H1 (cell line): ENCODE measurements around the gene CHST3. TPM values are rescaled to one million over a fixed set of nuclear protein-coding genes. Genes with fewer than 3 reads are reported as not detected.

Experiments
- CTCF ChIA-PET: fragments of 300-600 bp; sonication (Branson Sonifier 250); formaldehyde crosslinking; loops from one replicate; lab custom pipeline; 2021; ENCODE audit not compliant: partially characterized antibody; lab: Charles Lee
- POLR2A ChIA-PET: fragments of 300-600 bp; sonication (Branson Sonifier 250); formaldehyde crosslinking; loops from one replicate; lab custom pipeline; 2021; ENCODE audit warnings: inconsistent platforms; ENCODE audit not compliant: partially characterized antibody; lab: Charles Lee
- DNase-seq, 2 experiments: peaks; one replicate each; pipeline versions ENCODE4 v3.0.0 to v3.0.0-alpha.2; 2010 to 2022; ENCODE audit warnings: low spot score in 2 of 2, low read depth in 1 of 2, mixed read lengths in 1 of 2
- FAIRE-seq: peaks from 2 replicates; lab custom pipeline; 2011; peaks lifted over from hg19 to GRCh38; lab: Jason Lieb, UNC
- H2AFZ ChIP-seq: 2 replicates; pipeline ENCODE4 v1.8.1; 2012; ENCODE audit warnings: low read length, inconsistent platforms
- H2AK5ac ChIP-seq: 2 replicates; pipeline ENCODE4 v1.6.1; 2013; ENCODE audit warnings: low read depth, low read length
- H2BK120ac ChIP-seq: replicated peaks from 2 replicates; pipeline ENCODE3; 2013; ENCODE audit warnings: low read depth, low read length, inconsistent platforms
- H2BK12ac ChIP-seq: 2 replicates; pipeline ENCODE4 v1.6.1; 2013; ENCODE audit warnings: low read depth, low read length
- H2BK15ac ChIP-seq: 2 replicates; pipeline ENCODE4 v1.6.1; 2013; ENCODE audit warnings: low read length
- H2BK20ac ChIP-seq: 2 replicates; pipeline ENCODE4 v1.6.1; 2013; ENCODE audit warnings: low read length
- H2BK5ac ChIP-seq: 2 replicates; pipeline ENCODE4 v1.6.1; 2013; ENCODE audit warnings: low read depth, low read length
- H3K14ac ChIP-seq: 2 replicates; pipeline ENCODE4 v1.6.1; 2013; ENCODE audit warnings: inconsistent platforms; ENCODE audit not compliant: insufficient read length
- H3K18ac ChIP-seq: 2 replicates; pipeline ENCODE4 v1.6.1; 2013; ENCODE audit warnings: low read length; ENCODE audit errors: extremely low read depth
- H3K23ac ChIP-seq: 2 replicates; pipeline ENCODE4 v1.6.1; 2013; ENCODE audit warnings: inconsistent platforms; ENCODE audit not compliant: insufficient read length
- H3K23me2 ChIP-seq: 2 replicates; pipeline ENCODE4 v1.6.1; 2013; ENCODE audit warnings: low read depth, low read length
- H3K27ac ChIP-seq: 2 replicates; pipeline ENCODE4 v1.6.1; 2011; ENCODE audit warnings: low read depth, low read length, inconsistent platforms
- H3K27me3 ChIP-seq, 4 experiments: replicated peaks in 1 of 4; 1 replicate in 1 of 4; 2 replicates in 3 of 4; pipeline versions ENCODE4 v1.6.1 to v1.8.1; 2011 to 2013; ENCODE audit warnings: low read length in 3 of 4, mild to moderate bottlenecking in 3 of 4, inconsistent platforms in 2 of 4, mixed read lengths in 2 of 4, moderate library complexity in 1 of 4; ENCODE audit not compliant: control insufficient read depth in 3 of 4, insufficient read depth in 3 of 4; ENCODE audit errors: extremely low read depth in 1 of 4
- H3K36me3 ChIP-seq, 4 experiments: 2 replicates each; pipeline versions ENCODE4 v1.6.1 to v1.8.1; 2011 to 2013; ENCODE audit warnings: mild to moderate bottlenecking in 4 of 4, low read length in 3 of 4, moderate library complexity in 2 of 4, control low read depth in 1 of 4, inconsistent platforms in 1 of 4; ENCODE audit not compliant: insufficient read depth in 4 of 4, control insufficient read depth in 2 of 4
- H3K4ac ChIP-seq: replicated peaks from 2 replicates; pipeline ENCODE3; 2013; ENCODE audit warnings: low read length, low read depth, mixed read lengths, inconsistent platforms; ENCODE audit not compliant: insufficient read length
- H3K4me1 ChIP-seq, 4 experiments: replicated peaks in 1 of 4; 1 replicate in 1 of 4; 2 replicates in 3 of 4; pipeline versions ENCODE4 v1.6.1 to v1.8.1; 2011 to 2013; ENCODE audit warnings: low read length in 3 of 4, inconsistent platforms in 2 of 4, mixed read lengths in 1 of 4; ENCODE audit not compliant: insufficient read depth in 4 of 4, control insufficient read depth in 3 of 4
- H3K4me2 ChIP-seq, 2 experiments: 2 replicates each; pipeline versions ENCODE4 v1.6.1 to v1.8.1; 2011 to 2013; ENCODE audit warnings: low read depth in 2 of 2, low read length in 2 of 2, control low read depth in 1 of 2, inconsistent platforms in 1 of 2, mild to moderate bottlenecking in 1 of 2; ENCODE audit not compliant: insufficient read depth in 1 of 2
- H3K4me3 ChIP-seq, 4 experiments: fragments of 200-600, 300-600 bp in 1 of 4; sonication (generic), shearing (Covaris generic), sonication (Bioruptor Twin) in 1 of 4; 2 replicates each; pipeline versions ENCODE4 v1.5.1 to v1.8.1; 2011 to 2016; ENCODE audit warnings: low read length in 4 of 4, low read depth in 3 of 4, control low read depth in 2 of 4, inconsistent platforms in 2 of 4, mild to moderate bottlenecking in 2 of 4, mixed read lengths in 1 of 4, moderate library complexity in 1 of 4; ENCODE audit not compliant: insufficient read depth in 2 of 4; ENCODE audit errors: extremely low read depth in 1 of 4
- H3K56ac ChIP-seq: replicated peaks from 2 replicates; pipeline ENCODE3; 2013; ENCODE audit warnings: low read depth, mild to moderate bottlenecking, mixed read lengths, low read length, inconsistent platforms; ENCODE audit not compliant: insufficient read length
- H3K79me1 ChIP-seq: 2 replicates; pipeline ENCODE4 v1.6.1; 2013; ENCODE audit warnings: low read depth, low read length, control low read depth
- H3K79me2 ChIP-seq, 2 experiments: 2 replicates each; pipeline versions ENCODE4 v1.6.1 to v1.8.1; 2012 to 2013; ENCODE audit warnings: low read length in 2 of 2, mild to moderate bottlenecking in 2 of 2, inconsistent platforms in 1 of 2; ENCODE audit not compliant: insufficient read depth in 2 of 2, control insufficient read depth in 1 of 2
- H3K9ac ChIP-seq, 4 experiments: replicated peaks in 1 of 4; 1 replicate in 1 of 4; 2 replicates in 3 of 4; pipeline versions ENCODE4 v1.6.1 to v1.8.1; 2011 to 2013; ENCODE audit warnings: low read depth in 3 of 4, low read length in 3 of 4, control low read depth in 2 of 4, mild to moderate bottlenecking in 2 of 4, moderate library complexity in 2 of 4, inconsistent platforms in 1 of 4; ENCODE audit errors: extremely low read depth in 1 of 4
- H3K9me3 ChIP-seq, 2 experiments: 2 replicates each; pipeline versions ENCODE4 v1.6.1 to v1.8.1; 2012 to 2013; ENCODE audit warnings: mild to moderate bottlenecking in 2 of 2, moderate library complexity in 2 of 2, control low read depth in 1 of 2, inconsistent platforms in 1 of 2, low read depth in 1 of 2, low read length in 1 of 2, mixed read lengths in 1 of 2; ENCODE audit not compliant: insufficient read depth in 2 of 2
- H4K20me1 ChIP-seq, 2 experiments: replicated peaks in 1 of 2; 2 replicates each; pipeline versions ENCODE3 to v1.8.1; 2011 to 2013; ENCODE audit warnings: inconsistent platforms in 2 of 2, low read length in 2 of 2, mild to moderate bottlenecking in 1 of 2; ENCODE audit not compliant: insufficient read depth in 2 of 2, control insufficient read depth in 1 of 2
- H4K5ac ChIP-seq: 2 replicates; pipeline ENCODE4 v1.6.1; 2013; ENCODE audit warnings: low read length, low read depth, mixed read lengths, inconsistent platforms; ENCODE audit not compliant: insufficient read length
- H4K8ac ChIP-seq: 2 replicates; pipeline ENCODE4 v1.8.0; 2013; ENCODE audit warnings: mild to moderate bottlenecking, moderate library complexity, low read length, inconsistent platforms; ENCODE audit not compliant: insufficient read depth; ENCODE audit errors: extremely low read depth
- H4K91ac ChIP-seq: replicated peaks from 2 replicates; pipeline ENCODE3; 2013; ENCODE audit warnings: low read length, mixed read lengths, inconsistent platforms; ENCODE audit not compliant: insufficient read length
- CTCF ChIP-seq, 3 experiments: IDR thresholded peaks; 1 replicate in 2 of 3; 2 replicates in 1 of 3; pipeline versions ENCODE4 v1.5.1 to v1.6.1; 2011; ENCODE audit warnings: low read length in 3 of 3, mild to moderate bottlenecking in 3 of 3, inconsistent platforms in 2 of 3, low read depth in 1 of 3, moderate library complexity in 1 of 3; ENCODE audit not compliant: insufficient read depth in 1 of 3; ENCODE audit errors: control extremely low read depth in 1 of 3
- EGR1 ChIP-seq: IDR thresholded peaks from 2 replicates; pipeline ENCODE4 v1.6.1; 2011; ENCODE audit warnings: low read depth, low read length, borderline replicate concordance
- RAD21 ChIP-seq, 2 experiments: IDR thresholded peaks in 1 of 2; conservative IDR thresholded peaks in 1 of 2; 2 replicates each; pipeline ENCODE4 v1.6.1; 2011; ENCODE audit warnings: low read depth in 2 of 2, low read length in 2 of 2, improper control_type of control experiment in 1 of 2, inconsistent platforms in 1 of 2, mild to moderate bottlenecking in 1 of 2, moderate library complexity in 1 of 2
- SIX5 ChIP-seq: IDR thresholded peaks from 2 replicates; pipeline ENCODE4 v1.6.1; 2011; ENCODE audit warnings: mild to moderate bottlenecking, low read depth, low read length
- WGBS, 2 experiments: shearing (Covaris generic) in 1 of 2; methylation state at CpG; one replicate each; pipeline versions ENCODE4 v1.1.6 to v1.1.7; 2013 to 2015; ENCODE audit warnings: low lambda C conversion rate in 2 of 2, mixed read lengths in 2 of 2, inconsistent platforms in 1 of 2, low coverage in 1 of 2, missing lambda C conversion rate in 1 of 2; ENCODE audit not compliant: insufficient replicate concordance in 2 of 2, insufficient coverage in 1 of 2, insufficient read length in 1 of 2; ENCODE audit errors: extremely low coverage in 1 of 2, missing lambda C conversion rate in 1 of 2; 5-methylcytosine and 5-hydroxymethylcytosine counted together
- polyA plus RNA-seq, 7 experiments: library from polyadenylated mRNA; depleted of rRNA in 3 of 7; stranded (reverse) in 5 of 7; unstranded in 2 of 7; fragments of >200 nt in 5 of 7; fragments of 200-250 nt in 2 of 7; gene quantifications; 1 replicate in 5 of 7; 2 replicates in 1 of 7; 4 replicates in 1 of 7; pipeline versions ENCODE4 v1.2.1 to v1.2.3, GENCODE V29; 2011 to 2013; ENCODE audit warnings: missing spikeins in 2 of 7, mixed read lengths in 2 of 7
- total RNA-seq: library from RNA; stranded (reverse); fragmentation: NEBNext Ultra II Directional; extraction: Animal tissue kit (Norgen Biotek cat#: 25700); gene quantifications from 2 replicates; pipeline ENCODE4 v1.2.1, GENCODE V29; 2021

CHST3 gene
- total and polyA plus RNA-seq, 2 of the 8 experiments (the other 6 are each of a cell fraction or from before 2014, with no cell fraction given) = 2.0 to 5.8 TPM

- WGBS, 2 experiments = 74% methylated on average over 7 of the region's 7 CpGs; no CpG with 5 or more reads in 1 of the 2 experiments
- no peak overlapping the region for H3K4me2 ChIP-seq
- H3K36me3 ChIP-seq = no peaks in the 10 kb centered on the region
- H2BK5ac ChIP-seq = no peak overlapping the region
- H2BK15ac ChIP-seq = no peak overlapping the region
- no peak overlapping the region for H3K14ac ChIP-seq
- H3K23ac ChIP-seq = no peak overlapping the region
- no peak overlapping the region; the same call in 1 of the 2 replicates for H4K8ac ChIP-seq
- no peak overlapping the region for H3K4me3 ChIP-seq
- no peak overlapping the region for H2AK5ac ChIP-seq
- POLR2A ChIA-PET = no interaction called here
- TF ChIP-seq SIX5 (no peak), EGR1 (no peak), RAD21 (IDR thresholded peaks at IDR 0.05 in 1 of 2, conservative IDR thresholded peaks at IDR 0.05 in 1 of 2; ENCODE audit: low read depth in 2 of 2, low read length in 2 of 2) (peak; percentile 2 to 43; a peak in 2 of 4 replicates), CTCF (IDR thresholded peaks at IDR 0.05; ENCODE audit: control extremely low read depth in 1 of 3, insufficient read depth in 1 of 3, low read depth in 1 of 3, low read length in 3 of 3) (peak; percentile 31 to 59 (median 47))
- H3K9me3 ChIP-seq = no peaks in the 10 kb centered on the region
- H3K4me1 ChIP-seq = peaks cover 0 to 14% (median 4%) of the 10 kb centered on the region in 4 experiments; a peak in 4 of 7 replicates
- no peaks in the 10 kb centered on the region for H3K23me2 ChIP-seq
- 0 out of 2 replicates have a peak overlapping the region, but pooled peaks have one; percentile 27 for H2BK12ac ChIP-seq
- DNase-seq = no peak
- no peak overlapping the region for H4K5ac ChIP-seq
- H3K4ac ChIP-seq = no peak overlapping the region
- 0 out of 2 replicates have a peak overlapping the region, but pooled peaks have one; percentile 43 for H2BK20ac ChIP-seq
- no peaks in the 10 kb centered on the region for H3K79me2 ChIP-seq
- H3K27ac ChIP-seq = no peak overlapping the region
- no peak overlapping the region for H3K18ac ChIP-seq
- no peak overlapping the region for H3K56ac ChIP-seq
- no peak overlapping the region for H2BK120ac ChIP-seq
- no peak overlapping the region for H4K91ac ChIP-seq
- H2AFZ ChIP-seq = no peak overlapping the region
- H3K79me1 ChIP-seq = peaks cover 3% of the 10 kb centered on the region
- H3K9ac ChIP-seq = no peak overlapping the region
- FAIRE-seq = no peak
- H3K27me3 ChIP-seq = no peaks in the 10 kb centered on the region
- no peaks in the 10 kb centered on the region for H4K20me1 ChIP-seq
- CTCF ChIA-PET = interaction anchor here (0.6 to 5.3 kb wide), 17 partner anchors 10 to 347 kb away, joined by 3 to 68 read pairs (median 5); no protein-coding TSS in a partner anchor
Observed at GRCh38 chr10:71978476-71978875, 14.3 kb downstream of the CHST3 start.
